ENCODE measurements around the gene CACNG7. TPM values are rescaled to one million over a fixed set of nuclear protein-coding genes. Genes with fewer than 3 reads are reported as not detected.

CACNG7 gene
- polyA plus RNA-seq, 1 donor from 2014 or later = 27.8 TPM

DNA sequence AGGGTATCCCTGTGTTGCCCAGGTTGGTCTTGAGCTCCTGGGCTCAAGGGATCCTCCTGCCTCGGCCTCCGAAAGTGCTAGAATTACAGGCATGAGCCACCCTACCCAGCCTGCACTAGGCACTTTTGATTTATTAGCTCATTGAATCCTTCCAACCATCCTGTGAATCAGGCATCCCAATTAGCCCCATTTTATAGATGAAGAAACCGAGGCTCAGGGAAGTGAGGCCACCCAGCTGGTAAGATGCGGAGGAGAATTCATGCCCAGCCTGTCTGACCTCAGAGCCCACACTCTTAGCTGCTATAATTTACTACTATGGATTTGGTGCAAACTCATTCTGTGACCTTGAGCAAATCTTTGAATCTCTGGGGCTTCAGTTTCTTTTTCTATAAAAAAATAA lies 35.9 kb downstream of the CACNG7 start (continued):
- TF ChIP-seq SMC3 (conservative IDR thresholded peaks at IDR 0.05; ENCODE audit: poor library complexity) = no peak

DNA sequence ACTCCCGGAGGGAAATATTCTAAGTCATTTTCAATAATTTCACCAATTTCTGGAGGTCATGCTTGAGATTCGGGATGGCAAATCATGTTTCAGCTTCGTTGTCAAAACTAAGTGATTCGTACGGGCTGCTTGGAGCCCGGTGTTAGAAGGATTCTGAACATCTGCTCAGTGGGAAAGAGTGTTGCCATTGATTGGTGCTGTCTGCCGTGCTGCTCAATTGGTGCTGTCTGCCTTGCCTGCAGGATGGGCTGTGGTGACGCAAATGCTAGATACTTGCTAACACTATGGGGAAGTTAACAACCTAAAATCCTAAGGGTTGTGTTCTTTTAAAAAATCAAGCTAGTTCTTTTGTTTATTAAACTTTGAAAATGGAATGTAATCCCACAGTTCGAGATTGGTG lies 36.4 kb downstream of the CACNG7 start:
- H3K79me2 ChIP-seq (replicated peaks; ENCODE audit: insufficient read depth, low read length) = no peaks in the 10 kb centered on the region
- H3K27me3 ChIP-seq (ENCODE audit: insufficient read depth, low read depth, low read length) = no peaks in the 10 kb centered on the region
- no peak overlapping the region for H3K9ac ChIP-seq (ENCODE audit: low read length)
- TF ChIP-seq SMC3 (conservative IDR thresholded peaks at IDR 0.05; ENCODE audit: poor library complexity) (no peak), EZH2 (IDR thresholded peaks at IDR 0.05; ENCODE audit: borderline replicate concordance, insufficient read depth, low read length, poor library complexity, severe bottlenecking) (no peak), EP300 (conservative IDR thresholded peaks at IDR 0.05; ENCODE audit: poor library complexity, severe bottlenecking) (no peak), RAD21 (conservative IDR thresholded peaks at IDR 0.05) (no peak)
- TF ChIP-seq, protein P1, sequence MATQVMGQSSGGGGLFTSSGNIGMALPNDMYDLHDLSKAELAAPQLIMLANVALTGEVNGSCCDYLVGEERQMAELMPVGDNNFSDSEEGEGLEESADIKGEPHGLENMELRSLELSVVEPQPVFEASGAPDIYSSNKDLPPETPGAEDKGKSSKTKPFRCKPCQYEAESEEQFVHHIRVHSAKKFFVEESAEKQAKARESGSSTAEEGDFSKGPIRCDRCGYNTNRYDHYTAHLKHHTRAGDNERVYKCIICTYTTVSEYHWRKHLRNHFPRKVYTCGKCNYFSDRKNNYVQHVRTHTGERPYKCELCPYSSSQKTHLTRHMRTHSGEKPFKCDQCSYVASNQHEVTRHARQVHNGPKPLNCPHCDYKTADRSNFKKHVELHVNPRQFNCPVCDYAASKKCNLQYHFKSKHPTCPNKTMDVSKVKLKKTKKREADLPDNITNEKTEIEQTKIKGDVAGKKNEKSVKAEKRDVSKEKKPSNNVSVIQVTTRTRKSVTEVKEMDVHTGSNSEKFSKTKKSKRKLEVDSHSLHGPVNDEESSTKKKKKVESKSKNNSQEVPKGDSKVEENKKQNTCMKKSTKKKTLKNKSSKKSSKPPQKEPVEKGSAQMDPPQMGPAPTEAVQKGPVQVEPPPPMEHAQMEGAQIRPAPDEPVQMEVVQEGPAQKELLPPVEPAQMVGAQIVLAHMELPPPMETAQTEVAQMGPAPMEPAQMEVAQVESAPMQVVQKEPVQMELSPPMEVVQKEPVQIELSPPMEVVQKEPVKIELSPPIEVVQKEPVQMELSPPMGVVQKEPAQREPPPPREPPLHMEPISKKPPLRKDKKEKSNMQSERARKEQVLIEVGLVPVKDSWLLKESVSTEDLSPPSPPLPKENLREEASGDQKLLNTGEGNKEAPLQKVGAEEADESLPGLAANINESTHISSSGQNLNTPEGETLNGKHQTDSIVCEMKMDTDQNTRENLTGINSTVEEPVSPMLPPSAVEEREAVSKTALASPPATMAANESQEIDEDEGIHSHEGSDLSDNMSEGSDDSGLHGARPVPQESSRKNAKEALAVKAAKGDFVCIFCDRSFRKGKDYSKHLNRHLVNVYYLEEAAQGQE (IDR thresholded peaks at IDR 0.05; ENCODE audit: borderline replicate concordance) = no peak
- H2AFZ ChIP-seq (ENCODE audit: low read depth, low read length) = no peak overlapping the region
- no peaks in the 10 kb centered on the region for H3K36me3 ChIP-seq (ENCODE audit: insufficient read depth, low read length)
- no peaks in the 10 kb centered on the region for H3K9me2 ChIP-seq (ENCODE audit: insufficient read depth, low read length)
- H3K4me2 ChIP-seq (ENCODE audit: low read length) = no peak overlapping the region
- H3F3A ChIP-seq (ENCODE audit: insufficient read depth, low read length, poor library complexity, severe bottlenecking) = no peaks in the 10 kb centered on the region
- no peaks in the 10 kb centered on the region for H4K20me1 ChIP-seq (ENCODE audit: insufficient read depth)
- H3K9me3 ChIP-seq (ENCODE audit: low read length) = no peaks in the 10 kb centered on the region
- no peak overlapping the region for H3K4me3 ChIP-seq (ENCODE audit: low read length)
- no peak overlapping the region for H3K27ac ChIP-seq (ENCODE audit: low read length)

DNA sequence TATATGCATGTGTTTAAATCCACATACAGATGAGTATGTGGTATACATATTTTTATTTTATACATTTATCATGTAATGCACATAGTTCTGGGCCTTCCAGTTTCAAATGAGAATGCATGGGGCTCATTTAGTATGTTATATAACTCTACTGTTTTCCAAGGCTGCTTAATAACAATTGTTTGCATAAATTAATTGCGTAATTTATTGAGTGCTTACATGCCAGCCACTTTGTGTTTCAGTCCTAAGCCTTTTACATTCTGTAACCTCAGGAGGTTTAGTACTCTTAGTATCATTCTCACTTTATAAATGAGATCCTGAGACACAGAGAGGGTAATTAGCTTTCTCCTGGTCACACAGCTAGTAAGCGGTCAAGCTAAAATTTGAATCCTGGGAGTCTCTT lies 36.9 kb downstream of the CACNG7 start:
- Histone ChIP-seq H3F3A (ENCODE audit: insufficient read depth, low read length, poor library complexity, severe bottlenecking) (no peaks in the 10 kb centered on the region), H3K9ac (ENCODE audit: low read length) (no peak overlapping the region), H3K4me2 (ENCODE audit: low read length) (no peak overlapping the region), H4K20me1 (ENCODE audit: insufficient read depth) (no peaks in the 10 kb centered on the region), H3K4me3 (ENCODE audit: low read length) (no peak overlapping the region), H3K36me3 (ENCODE audit: insufficient read depth, low read length) (no peaks in the 10 kb centered on the region), H3K79me2 (replicated peaks; ENCODE audit: insufficient read depth, low read length) (no peaks in the 10 kb centered on the region), H3K27me3 (ENCODE audit: insufficient read depth, low read depth, low read length) (no peaks in the 10 kb centered on the region), H3K9me2 (ENCODE audit: insufficient read depth, low read length) (no peaks in the 10 kb centered on the region), H2AFZ (ENCODE audit: low read depth, low read length) (no peak overlapping the region), H3K9me3 (ENCODE audit: low read length) (no peaks in the 10 kb centered on the region), H3K27ac (ENCODE audit: low read length) (no peak overlapping the region)
- TF ChIP-seq MXI1 (conservative IDR thresholded peaks at IDR 0.05; ENCODE audit: poor library complexity, severe bottlenecking) (no peak), SMC3 (conservative IDR thresholded peaks at IDR 0.05; ENCODE audit: poor library complexity) (no peak), EP300 (conservative IDR thresholded peaks at IDR 0.05; ENCODE audit: poor library complexity, severe bottlenecking) (no peak), RAD21 (conservative IDR thresholded peaks at IDR 0.05) (no peak), POLR2AphosphoS5 (IDR thresholded peaks at IDR 0.05) (no peak), TAF1 (IDR thresholded peaks at IDR 0.05; ENCODE audit: low read depth) (no peak), EZH2 (IDR thresholded peaks at IDR 0.05; ENCODE audit: borderline replicate concordance, insufficient read depth, low read length, poor library complexity, severe bottlenecking) (no peak)
- TF ChIP-seq, protein P1 (IDR thresholded peaks at IDR 0.05; ENCODE audit: borderline replicate concordance) = no peak
- TF ChIP-seq, protein P2, sequence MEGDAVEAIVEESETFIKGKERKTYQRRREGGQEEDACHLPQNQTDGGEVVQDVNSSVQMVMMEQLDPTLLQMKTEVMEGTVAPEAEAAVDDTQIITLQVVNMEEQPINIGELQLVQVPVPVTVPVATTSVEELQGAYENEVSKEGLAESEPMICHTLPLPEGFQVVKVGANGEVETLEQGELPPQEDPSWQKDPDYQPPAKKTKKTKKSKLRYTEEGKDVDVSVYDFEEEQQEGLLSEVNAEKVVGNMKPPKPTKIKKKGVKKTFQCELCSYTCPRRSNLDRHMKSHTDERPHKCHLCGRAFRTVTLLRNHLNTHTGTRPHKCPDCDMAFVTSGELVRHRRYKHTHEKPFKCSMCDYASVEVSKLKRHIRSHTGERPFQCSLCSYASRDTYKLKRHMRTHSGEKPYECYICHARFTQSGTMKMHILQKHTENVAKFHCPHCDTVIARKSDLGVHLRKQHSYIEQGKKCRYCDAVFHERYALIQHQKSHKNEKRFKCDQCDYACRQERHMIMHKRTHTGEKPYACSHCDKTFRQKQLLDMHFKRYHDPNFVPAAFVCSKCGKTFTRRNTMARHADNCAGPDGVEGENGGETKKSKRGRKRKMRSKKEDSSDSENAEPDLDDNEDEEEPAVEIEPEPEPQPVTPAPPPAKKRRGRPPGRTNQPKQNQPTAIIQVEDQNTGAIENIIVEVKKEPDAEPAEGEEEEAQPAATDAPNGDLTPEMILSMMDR (IDR thresholded peaks at IDR 0.05; ENCODE audit: poor library complexity, severe bottlenecking) = no peak
